K562 (cell line): ENCODE measurements around the gene PEX10.

Source experiments
- CTCF ChIP-seq, 3 experiments: IDR thresholded peaks in 2 of 3; conservative IDR thresholded peaks in 1 of 3; 2 replicates each; pipeline ENCODE4 v1.5.1; 2011 to 2012; ENCODE audit warnings: low read length in 3 of 3, mild to moderate bottlenecking in 3 of 3, control low read depth in 2 of 3, improper control_type of control experiment in 1 of 3, inconsistent platforms in 1 of 3, low read depth in 1 of 3, mixed read lengths in 1 of 3, moderate library complexity in 1 of 3; ENCODE audit not compliant: insufficient read depth in 2 of 3
- GATA2 ChIP-seq: sonication (generic); formaldehyde crosslinking; IDR thresholded peaks from 2 replicates; pipeline ENCODE4 v1.4.0; 2020; ENCODE audit warnings: mild to moderate bottlenecking, missing genetic modification reagents
- HNRNPLL ChIP-seq: fragments of 200-400 bp; formaldehyde crosslinking; IDR thresholded peaks from 2 replicates; pipeline ENCODE4 v1.6.1; 2017; ENCODE audit warnings: low read length, low read depth, mild to moderate bottlenecking; ENCODE audit not compliant: poor library complexity, severe bottlenecking
- KAT2B ChIP-seq: IDR thresholded peaks from one replicate; pipeline ENCODE4 v1.6.1; 2012; ENCODE audit warnings: low read depth, mild to moderate bottlenecking, control low read depth, inconsistent platforms, low read length, moderate library complexity
- MXI1 ChIP-seq: IDR thresholded peaks from 2 replicates; pipeline ENCODE4 v1.6.1; 2011; ENCODE audit warnings: low read depth, mild to moderate bottlenecking, improper control_type of control experiment, low read length
- PHB2 ChIP-seq: fragments of 450-650 bp; IDR thresholded peaks from 2 replicates; pipeline ENCODE4 v1.6.1; 2017; ENCODE audit warnings: low read depth
- TF ChIP-seq, protein P1 (sequence below), 2 experiments: fragments of 450-650 bp; IDR thresholded peaks; 2 replicates each; pipeline ENCODE4 v1.6.1; 2016

DNA sequence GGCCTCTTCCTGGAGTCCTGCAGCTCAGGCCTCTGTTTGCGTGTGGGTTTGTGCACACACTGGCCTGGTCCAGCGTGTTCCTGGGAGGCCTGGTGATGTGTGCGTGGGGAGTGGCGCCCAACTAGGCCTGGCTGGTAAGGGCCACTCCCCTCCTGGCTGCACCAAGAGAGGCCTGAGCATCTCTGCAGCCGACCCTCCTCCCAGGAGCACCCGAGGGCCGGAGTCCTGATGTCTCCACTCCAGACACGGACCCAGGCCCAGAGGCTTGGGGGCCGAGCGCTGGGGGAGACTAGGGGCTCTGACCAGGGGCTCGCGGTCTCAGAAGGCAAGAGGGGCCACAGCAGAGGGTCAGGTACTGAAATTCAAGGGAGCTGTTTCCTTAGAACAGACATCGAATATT is 54.3 kb downstream of the PEX10 start:
- TF ChIP-seq CTCF (IDR thresholded peaks at IDR 0.05 in 2 of 3, conservative IDR thresholded peaks at IDR 0.05 in 1 of 3; ENCODE audit: insufficient read depth in 2 of 3, low read depth in 1 of 3, low read length in 3 of 3) (no peak), HNRNPLL (no peak), MXI1 (no peak), GATA2 (CRISPR knock-in tag) (no peak), KAT2B (no peak), PHB2 (no peak)
- TF ChIP-seq, protein P1, sequence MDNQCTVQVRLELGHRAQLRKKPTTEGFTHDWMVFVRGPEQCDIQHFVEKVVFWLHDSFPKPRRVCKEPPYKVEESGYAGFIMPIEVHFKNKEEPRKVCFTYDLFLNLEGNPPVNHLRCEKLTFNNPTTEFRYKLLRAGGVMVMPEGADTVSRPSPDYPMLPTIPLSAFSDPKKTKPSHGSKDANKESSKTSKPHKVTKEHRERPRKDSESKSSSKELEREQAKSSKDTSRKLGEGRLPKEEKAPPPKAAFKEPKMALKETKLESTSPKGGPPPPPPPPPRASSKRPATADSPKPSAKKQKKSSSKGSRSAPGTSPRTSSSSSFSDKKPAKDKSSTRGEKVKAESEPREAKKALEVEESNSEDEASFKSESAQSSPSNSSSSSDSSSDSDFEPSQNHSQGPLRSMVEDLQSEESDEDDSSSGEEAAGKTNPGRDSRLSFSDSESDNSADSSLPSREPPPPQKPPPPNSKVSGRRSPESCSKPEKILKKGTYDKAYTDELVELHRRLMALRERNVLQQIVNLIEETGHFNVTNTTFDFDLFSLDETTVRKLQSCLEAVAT (IDR thresholded peaks at IDR 0.05): no peak
